SK-N-SH (cell line): ENCODE results near the gene APEH.

Experiments used
- CHD2 ChIP-seq: fragments of 150-350 bp; IDR thresholded peaks from 2 replicates; pipeline ENCODE4 v1.6.1; 2018; ENCODE audit warnings: low read length; ENCODE audit not compliant: partially characterized antibody
- CTCF ChIP-seq: fragments of 200-600 bp; sonication (generic); IDR thresholded peaks from 2 replicates; pipeline ENCODE4 v1.6.1; 2017; ENCODE audit warnings: antibody characterized with exemption, mild to moderate bottlenecking, moderate library complexity
- GABPA ChIP-seq: IDR thresholded peaks from 2 replicates; pipeline ENCODE4 v1.4.0; 2012; ENCODE audit warnings: low read depth, mild to moderate bottlenecking
- PBX3 ChIP-seq: IDR thresholded peaks from 2 replicates; pipeline ENCODE4; 2012
- POLR2AphosphoS5 ChIP-seq: IDR thresholded peaks from 2 replicates; pipeline ENCODE4 v1.6.1; 2012; ENCODE audit warnings: low read depth, low read length
- RAD21 ChIP-seq: IDR thresholded peaks from 2 replicates; pipeline ENCODE4 v1.6.1; 2012; ENCODE audit warnings: mild to moderate bottlenecking, low read length
- REST ChIP-seq: IDR thresholded peaks from 2 replicates; pipeline ENCODE4 v1.6.1; 2012; ENCODE audit warnings: mild to moderate bottlenecking, low read depth, low read length, moderate library complexity
- RFX5 ChIP-seq: IDR thresholded peaks from 2 replicates; pipeline ENCODE4 v1.6.1; 2012; ENCODE audit warnings: mild to moderate bottlenecking, improper control_type of control experiment, low read length
- RXRA ChIP-seq: IDR thresholded peaks from 2 replicates; pipeline ENCODE4 v1.4.0; 2012; ENCODE audit warnings: low read depth, mild to moderate bottlenecking, borderline replicate concordance
- TAF1 ChIP-seq: IDR thresholded peaks from 2 replicates; pipeline ENCODE4 v1.6.1; 2012; ENCODE audit warnings: low read depth, mild to moderate bottlenecking, low read length, moderate library complexity, borderline replicate concordance
- TCF12 ChIP-seq: IDR thresholded peaks from 2 replicates; pipeline ENCODE4 v1.4.0; 2012

GRCh38 chr3:49675912-49676311 lies 1.8 kb downstream of the APEH start:
- no peak for TF ChIP-seq CTCF
- TF ChIP-seq RAD21, result no peak
- TF ChIP-seq RXRA, result no peak
- TF ChIP-seq REST, result no peak
- no peak for TF ChIP-seq POLR2AphosphoS5
- TF ChIP-seq GABPA, result no peak
- TF ChIP-seq PBX3, result no peak
- no peak for TF ChIP-seq RFX5
- TF ChIP-seq TAF1, result no peak
- no peak for TF ChIP-seq CHD2
- no peak for TF ChIP-seq TCF12
